Ovary (tissue), 9 donors: ENCODE measurements around the gene DCDC2C. TPM values are rescaled to one million over a fixed set of nuclear protein-coding genes. Genes with fewer than 3 reads are reported as not detected.

ENCODE experiments used
- DNase-seq, 5 donors: peaks; one replicate each; pipeline ENCODE4 v3.0.0-alpha.2; 2019 to 2020
- H3K27ac ChIP-seq, 2 donors: fragments of 200-600 bp; one replicate each; pipeline versions ENCODE4 v1.5.1 to v1.8.0; 2019 to 2022
- H3K27me3 ChIP-seq: fragments of 200-600 bp; one replicate; pipeline ENCODE4 v1.8.0; 2022
- H3K36me3 ChIP-seq: fragments of 200-600 bp; sonication (generic); one replicate; pipeline ENCODE4 v1.5.1; 2019
- H3K4me1 ChIP-seq: one replicate; pipeline ENCODE4 v1.8.1; 2013; ENCODE audit warnings: mild to moderate bottlenecking, moderate library complexity; ENCODE audit not compliant: insufficient read depth
- H3K4me3 ChIP-seq: fragments of 200-600 bp; sonication (generic); one replicate; pipeline ENCODE4 v1.5.1; 2017
- H3K9me3 ChIP-seq, 2 donors: fragments of 200-600 bp in 1 of 2; sonication (generic) in 1 of 2; one replicate each; pipeline versions ENCODE4 v1.5.1 to v1.8.1; 2013 to 2019; ENCODE audit warnings: mild to moderate bottlenecking in 1 of 2, moderate library complexity in 1 of 2
- EP300 ChIP-seq: sonication (generic); formaldehyde crosslinking; IDR thresholded peaks from one replicate; pipeline ENCODE4 v1.6.1; 2017; ENCODE audit warnings: antibody characterized with exemption
- POLR2A ChIP-seq: fragments of 450-650 bp; IDR thresholded peaks from one replicate; pipeline ENCODE4 v1.6.1; 2017; ENCODE audit warnings: antibody characterized with exemption, mild to moderate bottlenecking, moderate library complexity
- WGBS, 3 donors: extraction: QIAGEN DNeasy Blood & Tissue Kit in 1 of 3; methylation state at CpG; one replicate each; pipeline versions ENCODE4 v1.1.5 to v1.1.7; 2013 to 2017; 5-methylcytosine and 5-hydroxymethylcytosine counted together
- intact Hi-C, 4 donors: fragments of 100-400 bp; cut with DNase I; formaldehyde crosslinking; loops; one replicate each; pipeline versions ENCODE4 v1.11.0 to v1.15.1; 2022 to 2023
- polyA plus RNA-seq, 2 donors: library from polyadenylated mRNA; stranded (reverse); fragments of 200-250 nt in 1 of 2; fragments of 350-450 nt in 1 of 2; fragmentation: Illumina TruSeq in 1 of 2; extraction: RNeasy Lipid Tissue Mini Kit (QIAGEN cat#74804) in 1 of 2; gene quantifications; one replicate each; pipeline ENCODE4 v1.2.3, GENCODE V29; 2013 to 2014
- total RNA-seq, 7 donors: library from RNA; depleted of rRNA in 2 of 7; stranded (reverse); fragments of >200 nt in 2 of 7; fragmentation: NEBNext Ultra II Directional in 3 of 7; extraction: Animal tissue kit (Norgen Biotek cat#: 25700) in 3 of 7; gene quantifications; one replicate each; pipeline versions ENCODE4 v1.1.0 to v1.2.4, GENCODE V29; 2016 to 2023
- TF ChIP-seq, protein P1 (sequence below), 3 donors: fragments of 450-650 bp in 2 of 3; fragments of 200-600 bp in 1 of 3; IDR thresholded peaks; one replicate each; pipeline versions ENCODE4 v1.5.1 to v1.8.0; 2016 to 2022; ENCODE audit warnings: antibody characterized with exemption in 3 of 3, mild to moderate bottlenecking in 1 of 3
- donor health status: DM: no; HTN: no; CAD: no; lungs with moderate emphysema.
- donor health status: DM: no; HTN: no; CAD: no.
- donor health status: Bipolar disorder and iron deficiency.
- donor health status: DM: yes; HTN: yes; CAD: no.
- donor health status: DM: no; HTN: no; CAD: no.
- donor health status: DM: yes; HTN: yes; CAD: no.

The DCDC2C gene
- total and polyA plus RNA-seq, 9 donors = 0.11 to 0.95 (median 0.42) TPM; not detected in 6

DNA sequence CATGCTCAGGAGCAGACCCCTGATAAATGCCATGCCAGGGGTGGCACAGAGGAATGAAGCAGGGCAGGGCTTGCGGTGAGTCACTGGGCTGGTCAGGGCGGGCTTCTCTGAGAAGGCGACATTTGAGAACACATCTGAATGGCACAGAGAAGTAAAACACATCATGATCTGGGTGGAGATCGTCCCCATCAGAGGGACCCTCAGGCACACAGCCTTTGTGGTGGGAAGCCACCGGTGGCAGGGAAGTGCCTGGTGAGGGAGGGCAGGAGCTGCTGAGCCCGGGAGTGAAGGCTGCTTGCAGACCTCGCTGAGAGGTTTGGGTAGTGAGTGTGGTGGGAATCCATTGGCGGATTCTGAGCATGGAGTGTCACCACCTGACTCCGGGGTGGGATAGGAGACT lies 44.5 kb downstream of the DCDC2C start:
- DNase-seq = no peak
- H3K4me3 ChIP-seq = no peak overlapping the region
- H3K9me3 ChIP-seq = no peaks in the 10 kb centered on the region
- no peaks in the 10 kb centered on the region for H3K4me1 ChIP-seq
- intact Hi-C loops = no loop called here
- no peaks in the 10 kb centered on the region for H3K36me3 ChIP-seq
- 86 to 93% (median 88%) methylated on average over 9 of the region's 9 CpGs for WGBS, 3 donors
- TF ChIP-seq, protein P1, sequence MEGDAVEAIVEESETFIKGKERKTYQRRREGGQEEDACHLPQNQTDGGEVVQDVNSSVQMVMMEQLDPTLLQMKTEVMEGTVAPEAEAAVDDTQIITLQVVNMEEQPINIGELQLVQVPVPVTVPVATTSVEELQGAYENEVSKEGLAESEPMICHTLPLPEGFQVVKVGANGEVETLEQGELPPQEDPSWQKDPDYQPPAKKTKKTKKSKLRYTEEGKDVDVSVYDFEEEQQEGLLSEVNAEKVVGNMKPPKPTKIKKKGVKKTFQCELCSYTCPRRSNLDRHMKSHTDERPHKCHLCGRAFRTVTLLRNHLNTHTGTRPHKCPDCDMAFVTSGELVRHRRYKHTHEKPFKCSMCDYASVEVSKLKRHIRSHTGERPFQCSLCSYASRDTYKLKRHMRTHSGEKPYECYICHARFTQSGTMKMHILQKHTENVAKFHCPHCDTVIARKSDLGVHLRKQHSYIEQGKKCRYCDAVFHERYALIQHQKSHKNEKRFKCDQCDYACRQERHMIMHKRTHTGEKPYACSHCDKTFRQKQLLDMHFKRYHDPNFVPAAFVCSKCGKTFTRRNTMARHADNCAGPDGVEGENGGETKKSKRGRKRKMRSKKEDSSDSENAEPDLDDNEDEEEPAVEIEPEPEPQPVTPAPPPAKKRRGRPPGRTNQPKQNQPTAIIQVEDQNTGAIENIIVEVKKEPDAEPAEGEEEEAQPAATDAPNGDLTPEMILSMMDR (IDR thresholded peaks at IDR 0.05) = no peak
- TF ChIP-seq EP300 (no peak), POLR2A (no peak)
- no peak overlapping the region for H3K27ac ChIP-seq
- H3K27me3 ChIP-seq = no peaks in the 10 kb centered on the region

DNA sequence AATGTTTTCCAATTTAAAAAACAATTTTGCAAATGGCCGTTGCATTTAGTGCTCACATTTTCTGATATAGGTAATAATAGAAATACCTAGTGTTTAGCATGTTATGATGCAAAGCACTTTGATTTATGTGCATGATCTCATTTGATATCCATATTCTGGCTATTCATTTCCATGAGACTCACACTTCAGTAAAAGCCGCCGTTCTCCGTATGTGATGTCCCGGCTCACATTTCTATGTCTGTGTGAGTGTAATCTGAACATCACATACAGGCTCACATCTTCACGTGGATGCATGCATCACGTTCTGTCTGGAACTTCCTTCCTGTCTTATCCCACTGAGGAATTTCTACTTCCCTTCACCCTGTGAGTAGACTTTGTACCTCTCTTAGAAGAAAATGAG lies 45.8 kb downstream of the DCDC2C start:
- Histone ChIP-seq H3K36me3 (no peaks in the 10 kb centered on the region), H3K27me3 (no peaks in the 10 kb centered on the region), H3K4me3 (no peak overlapping the region), H3K9me3 (no peaks in the 10 kb centered on the region), H3K27ac (no peak overlapping the region), H3K4me1 (no peaks in the 10 kb centered on the region)
- 78 to 87% (median 82%) methylated on average over 7 of the region's 7 CpGs for WGBS, 3 donors
- intact Hi-C loops = no loop called here
- no peak for DNase-seq
- TF ChIP-seq, protein P1 (IDR thresholded peaks at IDR 0.05) = no peak
- TF ChIP-seq EP300 = no peak
- no peak for TF ChIP-seq POLR2A

DNA sequence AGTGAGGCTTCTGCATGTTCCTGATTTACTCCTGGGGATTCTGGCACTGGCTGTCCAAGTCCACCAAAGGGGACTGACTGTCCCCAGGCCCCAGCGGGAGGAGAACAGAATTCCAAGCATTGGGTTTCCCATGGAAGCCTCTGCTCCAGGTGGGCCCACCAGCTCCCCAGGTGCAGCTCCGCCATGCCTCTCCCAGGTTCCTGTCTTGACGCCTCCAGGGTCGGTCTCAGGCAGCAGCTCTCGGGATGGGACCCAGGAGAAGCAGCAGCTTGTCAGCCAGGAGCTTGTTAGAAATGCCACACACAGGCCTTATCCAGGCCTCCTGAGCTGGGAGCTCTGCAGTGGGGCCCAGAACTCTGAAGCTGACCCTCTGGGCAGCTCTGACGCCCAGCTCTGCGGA lies 47.9 kb downstream of the DCDC2C start:
- no peak overlapping the region for H3K27ac ChIP-seq
- TF ChIP-seq, protein P1 (IDR thresholded peaks at IDR 0.05) = no peak
- no peak for TF ChIP-seq EP300
- TF ChIP-seq POLR2A = no peak
- H3K27me3 ChIP-seq = no peaks in the 10 kb centered on the region
- H3K4me1 ChIP-seq = no peaks in the 10 kb centered on the region
- 91 to 95% (median 92%) methylated on average over 7 of the region's 7 CpGs for WGBS, 3 donors
- intact Hi-C loops = no loop called here
- DNase-seq = no peak
- no peaks in the 10 kb centered on the region for H3K9me3 ChIP-seq
- no peaks in the 10 kb centered on the region for H3K36me3 ChIP-seq
- no peak overlapping the region for H3K4me3 ChIP-seq

DNA sequence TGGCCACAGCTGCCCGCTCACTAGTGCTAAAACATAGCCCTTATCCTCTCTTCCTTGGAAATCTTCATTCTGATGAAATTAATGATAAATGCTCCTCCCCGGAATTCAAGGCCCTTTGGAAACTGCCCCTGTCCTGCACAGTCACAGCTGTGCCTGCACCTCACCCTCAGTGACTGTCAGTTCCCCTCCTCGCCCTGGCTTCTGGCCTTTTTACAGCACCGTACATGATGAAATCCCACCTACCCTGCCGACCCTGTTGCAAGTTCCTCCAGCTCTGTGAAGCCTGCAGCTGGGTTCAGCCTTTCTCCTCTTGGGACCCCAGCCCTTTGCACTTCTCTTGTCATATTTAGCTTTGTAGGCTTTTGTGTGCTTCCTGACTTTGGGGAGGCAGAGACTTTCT lies 48.4 kb downstream of the DCDC2C start:
- Histone ChIP-seq H3K36me3 (no peaks in the 10 kb centered on the region), H3K9me3 (no peaks in the 10 kb centered on the region), H3K4me1 (peaks cover 1% of the 10 kb centered on the region), H3K27ac (no peak overlapping the region), H3K27me3 (no peaks in the 10 kb centered on the region), H3K4me3 (no peak overlapping the region)
- intact Hi-C loops = no loop called here
- TF ChIP-seq POLR2A (no peak), EP300 (no peak)
- TF ChIP-seq, protein P1 (IDR thresholded peaks at IDR 0.05) = no peak
- WGBS, 3 donors = 46 to 60% (median 53%) methylated on average over 5 of the region's 5 CpGs
- no peak for DNase-seq

DNA sequence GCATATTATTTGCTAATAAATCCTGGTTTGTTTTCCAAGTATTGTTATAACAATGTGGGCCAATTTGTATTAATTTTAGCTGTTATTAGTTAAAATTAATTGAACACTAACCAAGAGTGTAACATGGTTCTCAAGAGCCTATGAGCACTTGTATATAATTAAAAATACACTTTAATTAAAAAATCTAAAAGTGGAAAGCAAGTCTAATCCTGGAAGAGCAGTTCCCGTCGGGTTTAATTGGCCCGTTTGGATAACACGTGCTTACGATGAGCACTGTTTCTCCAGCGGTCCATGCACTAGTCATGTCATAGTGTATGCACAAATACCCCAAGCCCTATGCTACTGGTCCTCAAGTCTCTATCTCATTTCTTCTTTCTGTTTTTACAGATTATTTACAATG lies 49.0 kb downstream of the DCDC2C start:
- TF ChIP-seq EP300 (no peak), POLR2A (no peak)
- TF ChIP-seq, protein P1 (IDR thresholded peaks at IDR 0.05) = no peak
- 91 to 94% (median 92%) methylated on average over 6 of the region's 6 CpGs for whole genome bisulfite sequencing, 3 donors
- H3K36me3 ChIP-seq = no peaks in the 10 kb centered on the region
- no peak for DNase-seq
- no peak overlapping the region for H3K27ac ChIP-seq
- intact Hi-C loops = no loop called here
- H3K4me1 ChIP-seq = peaks cover 1% of the 10 kb centered on the region
- H3K9me3 ChIP-seq = no peaks in the 10 kb centered on the region
- H3K27me3 ChIP-seq = no peaks in the 10 kb centered on the region
- H3K4me3 ChIP-seq = no peak overlapping the region
